ENCODE results near the gene RAB27A.
"Not testable (repeated sequence)": the region's sequence is repeated elsewhere in the genome, so short reads cannot be mapped to it uniquely, and the experiment has no call there.

Gene RAB27A

GRCh38 chr15:55318588-55319494, 29.2 kb upstream of the RAB27A start, which contains the start of the genes PIGB and PIGBOS1:
PIGB (plus strand) TSS chr15:55319222; CDS start chr15:55319251, 29 bp downstream.
PIGBOS1 (minus strand) TSS chr15:55319123; CDS start chr15:55317792, 1,331 bp downstream.
- Histone ChIP-seq H3K4me2 (peak within 1 kb of the TSS; percentile 72 to 94 (median 87)), H3K27ac (peak within 1 kb of the TSS; percentile 94 to 99 (median 97)), H3K4me1 (peaks cover 22 to 69% (median 37%) of the 10 kb centered on the region in 10 experiments), H3K4me3 (peak within 1 kb of the TSS; percentile 68 to 85 (median 78)), H3K9me3 (replicated peaks in 1 of 11) (no peaks in the 10 kb centered on the region), H3K27me3 (no peaks in the 10 kb centered on the region), H3K9ac (peak within 1 kb of the TSS; percentile 88 to 99 (median 95)), H3K36me3 (peaks cover 9 to 27% (median 16%) of the 10 kb centered on the region in 11 experiments), H4K20me1 (peaks cover 0 to 7% (median 0%) of the 10 kb centered on the region in 11 experiments; a peak in 5 of 22 replicates)
- no peak for TF ChIP-seq Cebpa-rat (IDR thresholded peaks at IDR 0.05)

GRCh38 chr15:55302801-55303200, 13.2 kb upstream of the RAB27A start:
- not testable (repeated sequence) for H3K9ac ChIP-seq, H3K27ac ChIP-seq, H3K4me1 ChIP-seq, H3K27me3 ChIP-seq, H3K4me3 ChIP-seq, H3K4me2 ChIP-seq, H4K20me1 ChIP-seq
- Histone ChIP-seq H3K9me3 (replicated peaks in 1 of 11) (peaks cover 22 to 59% (median 45%) of the 10 kb centered on the region in 11 experiments; a peak in 21 of 22 replicates), H3K36me3 (peaks cover 27 to 37% (median 33%) of the 10 kb centered on the region in 11 experiments)

GRCh38 chr15:55297315-55297714, 7.7 kb upstream of the RAB27A start:
- Histone ChIP-seq H3K4me1 (peaks cover 0 to 6% (median 0%) of the 10 kb centered on the region in 10 experiments; a peak in 2 of 20 replicates), H3K9me3 (replicated peaks in 1 of 11) (peaks cover 0 to 29% (median 16%) of the 10 kb centered on the region in 11 experiments; a peak in 16 of 22 replicates), H4K20me1 (no peaks in the 10 kb centered on the region), H3K27ac (no peak overlapping the region), H3K9ac (no peak overlapping the region), H3K27me3 (no peaks in the 10 kb centered on the region), H3K4me2 (no peak overlapping the region), H3K36me3 (no peaks in the 10 kb centered on the region), H3K4me3 (no peak overlapping the region)
- TF ChIP-seq Cebpa-rat (IDR thresholded peaks at IDR 0.05), result no peak

- peak overlapping the region; percentile 83 to 97 (median 94) for H3K4me2 ChIP-seq
- no peaks in the 10 kb centered on the region; a peak in 1 of 22 replicates for H4K20me1 ChIP-seq
- H3K27ac ChIP-seq, result peak overlapping the region; percentile 86 to 98 (median 92)
- no peaks in the 10 kb centered on the region for H3K9me3 ChIP-seq (replicated peaks in 1 of 11)
- peak overlapping the region; percentile 75 to 95 (median 89) for H3K4me3 ChIP-seq
- no peaks in the 10 kb centered on the region for H3K27me3 ChIP-seq
- peaks cover 0 to 29% (median 9%) of the 10 kb centered on the region in 11 experiments; a peak in 10 of 22 replicates for H3K36me3 ChIP-seq
- peak overlapping the region; percentile 88 to 97 (median 95) for H3K9ac ChIP-seq
- TF ChIP-seq Cebpa-rat (IDR thresholded peaks at IDR 0.05), result no peak
- peaks cover 11 to 38% (median 31%) of the 10 kb centered on the region in 10 experiments for H3K4me1 ChIP-seq
These were observed 980 bp upstream of the RAB27A start for GRCh38 chr15:55290528-55291057.

GRCh38 chr15:55289011-55289745, 435 bp downstream of the RAB27A start:
- Histone ChIP-seq H3K9me3 (replicated peaks in 1 of 11) (no peaks in the 10 kb centered on the region), H3K27me3 (no peaks in the 10 kb centered on the region), H3K27ac (peak overlapping the region; percentile 86 to 98 (median 92)), H3K4me3 (peak overlapping the region; percentile 75 to 95 (median 89)), H3K36me3 (peaks cover 0 to 42% (median 9%) of the 10 kb centered on the region in 11 experiments; a peak in 10 of 22 replicates), H3K4me1 (peaks cover 11 to 52% (median 45%) of the 10 kb centered on the region in 10 experiments), H3K4me2 (peak overlapping the region; percentile 83 to 97 (median 94)), H3K9ac (peak overlapping the region; percentile 88 to 97 (median 95)), H4K20me1 (no peaks in the 10 kb centered on the region; a peak in 1 of 22 replicates)
- TF ChIP-seq Cebpa-rat (IDR thresholded peaks at IDR 0.05), result no peak

GRCh38 chr15:55288006-55288717, 1.5 kb downstream of the RAB27A start:
- TF ChIP-seq Cebpa-rat (IDR thresholded peaks at IDR 0.05), result no peak
- Histone ChIP-seq H3K4me3 (peak overlapping the region; percentile 75 to 95 (median 89); a peak in 19 of 20 replicates), H4K20me1 (no peaks in the 10 kb centered on the region; a peak in 1 of 22 replicates), H3K9me3 (replicated peaks in 1 of 11) (no peaks in the 10 kb centered on the region), H3K4me1 (peaks cover 12 to 62% (median 55%) of the 10 kb centered on the region in 10 experiments), H3K9ac (peak overlapping the region in 10 of 11 experiments; percentile 88 to 97 (median 95); a peak in 21 of 22 replicates), H3K4me2 (peak overlapping the region; percentile 83 to 97 (median 94)), H3K27ac (peak overlapping the region in 10 of 11 experiments; percentile 86 to 98 (median 92); a peak in 18 of 22 replicates), H3K36me3 (peaks cover 0 to 50% (median 9%) of the 10 kb centered on the region in 11 experiments; a peak in 10 of 22 replicates), H3K27me3 (no peaks in the 10 kb centered on the region)

- H3K27me3 ChIP-seq; H3K9me3 ChIP-seq (replicated peaks in 1 of 11); H4K20me1 ChIP-seq: not testable (repeated sequence)
- peak overlapping the region in 2 of 11 experiments; percentile 91 to 95; a peak in 2 of 22 replicates for H3K27ac ChIP-seq
- peak overlapping the region in 3 of 10 experiments; percentile 85 to 95 (median 90); a peak in 6 of 20 replicates for H3K4me3 ChIP-seq
- peak overlapping the region in 7 of 11 experiments; percentile 83 to 97 (median 95); a peak in 12 of 22 replicates for H3K4me2 ChIP-seq
- peaks cover 0 to 55% (median 9%) of the 10 kb centered on the region in 11 experiments; a peak in 10 of 22 replicates for H3K36me3 ChIP-seq
- H3K9ac ChIP-seq, result peak overlapping the region in 1 of 11 experiments; percentile 96; a peak in 3 of 22 replicates
- H3K4me1 ChIP-seq, result peaks cover 20 to 74% (median 70%) of the 10 kb centered on the region in 10 experiments
These were observed 3.0 kb downstream of the RAB27A start for GRCh38 chr15:55286442-55287189.
